22Rv1 (cell line): Measurements from ENCODE around the gene HORMAD2.

Source experiments
- CTCF ChIP-seq: fragments of 450-650 bp; IDR thresholded peaks from 2 replicates; pipeline ENCODE4 v1.5.1; 2017; ENCODE audit warnings: mild to moderate bottlenecking
- ZFX ChIP-seq: fragments of 450-650 bp; IDR thresholded peaks from 2 replicates; pipeline ENCODE4 v1.6.1; 2017; ENCODE audit warnings: antibody characterized with exemption, borderline replicate concordance

- no peak for TF ChIP-seq CTCF
- no peak for TF ChIP-seq ZFX
Observed at GRCh38 chr22:30182350-30182745, 102.1 kb downstream of the HORMAD2 start.
